GM10847 (cell line): ENCODE data around the gene RFX8.

Experiments used
- POLR2A ChIP-seq: IDR thresholded peaks from 2 replicates; pipeline ENCODE4 v1.6.1; 2011; ENCODE audit not compliant: insufficient read length; ENCODE audit errors: extremely low read depth

The RFX8 gene

DNA sequence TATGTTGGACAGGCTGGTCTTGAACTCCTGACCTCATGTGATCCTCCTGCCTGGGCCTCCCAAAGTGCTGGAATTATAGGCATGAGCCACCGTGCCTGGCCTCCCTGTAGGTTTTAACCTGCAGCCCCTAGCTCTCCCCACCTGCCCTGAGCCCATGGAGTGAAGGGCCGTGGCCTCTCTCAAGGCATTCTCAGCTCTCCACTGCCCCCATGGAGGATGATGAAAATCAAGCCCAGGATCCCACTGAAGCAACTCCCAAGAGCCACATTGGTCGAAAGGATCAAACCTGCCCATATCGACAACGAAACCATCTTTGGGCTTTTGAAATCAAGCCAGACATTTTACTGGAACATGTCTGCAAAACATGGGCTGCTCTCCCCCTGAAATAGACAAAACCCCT lies 65.2 kb downstream of the RFX8 start:
- TF ChIP-seq POLR2A: no peak

DNA sequence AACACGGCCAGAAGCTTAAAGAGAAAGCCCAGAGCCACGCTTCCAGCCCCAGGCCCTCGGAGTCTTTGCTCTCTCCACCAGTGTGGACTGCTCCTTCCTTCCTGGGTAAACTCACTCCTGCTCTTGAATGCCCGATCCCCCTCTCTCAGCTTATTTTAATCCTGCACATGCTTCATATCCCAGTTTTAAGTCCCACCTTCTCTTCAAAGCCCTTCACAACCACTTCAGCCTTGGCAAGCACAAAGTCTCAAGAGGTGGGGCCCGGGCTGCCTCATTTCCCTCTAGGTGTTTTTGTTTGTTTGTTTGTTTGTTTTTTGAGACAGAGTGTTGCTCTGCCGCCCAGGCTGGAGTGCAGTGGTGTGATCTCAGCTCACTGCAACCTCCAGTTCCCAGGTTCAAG lies 66.0 kb downstream of the RFX8 start:
- no peak for TF ChIP-seq POLR2A

DNA sequence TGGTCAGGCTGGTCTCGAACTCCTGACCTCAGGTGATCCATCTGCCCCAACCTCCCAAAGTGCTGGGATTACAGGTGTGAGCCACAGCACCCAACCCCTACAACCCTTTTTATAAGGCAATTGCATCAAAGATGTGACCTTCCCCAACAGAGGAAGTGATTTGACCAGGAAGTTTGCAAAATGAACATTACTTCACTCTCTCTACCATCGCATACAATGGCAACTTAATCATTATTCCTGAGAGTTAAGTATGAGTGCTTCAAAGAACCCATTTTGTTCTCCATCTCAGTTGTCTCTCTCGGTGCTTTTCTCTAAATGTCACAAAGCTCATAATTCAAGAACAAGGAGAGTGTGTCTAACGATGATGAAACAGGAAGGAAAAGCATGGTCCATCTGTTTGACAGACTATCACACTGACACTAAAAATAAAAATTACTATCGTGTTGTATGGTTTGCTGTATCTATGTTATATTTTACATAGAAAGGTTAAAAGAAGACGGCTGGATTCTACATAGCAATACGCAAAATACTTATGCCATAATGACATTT lies 69.5 kb downstream of the RFX8 start:
- TF ChIP-seq POLR2A: no peak

DNA sequence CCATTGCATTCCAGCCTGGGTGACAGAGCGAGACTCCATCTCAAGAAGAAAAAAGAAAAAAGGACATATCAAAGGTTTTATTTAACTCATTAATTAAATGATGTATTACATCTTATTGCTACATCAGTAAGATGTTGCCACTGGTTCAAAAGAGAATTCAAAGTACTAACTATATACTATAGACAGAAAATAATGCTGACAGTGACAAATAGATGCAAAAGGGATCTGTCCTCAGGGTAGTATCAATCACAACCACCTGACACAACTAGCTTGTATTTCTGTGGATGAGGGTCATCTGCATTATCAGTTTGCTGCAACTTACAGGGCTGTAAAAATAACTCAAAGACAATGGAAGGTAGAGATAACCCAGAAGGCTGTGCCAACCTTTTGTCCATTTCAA lies 71.2 kb downstream of the RFX8 start:
- TF ChIP-seq POLR2A: no peak

DNA sequence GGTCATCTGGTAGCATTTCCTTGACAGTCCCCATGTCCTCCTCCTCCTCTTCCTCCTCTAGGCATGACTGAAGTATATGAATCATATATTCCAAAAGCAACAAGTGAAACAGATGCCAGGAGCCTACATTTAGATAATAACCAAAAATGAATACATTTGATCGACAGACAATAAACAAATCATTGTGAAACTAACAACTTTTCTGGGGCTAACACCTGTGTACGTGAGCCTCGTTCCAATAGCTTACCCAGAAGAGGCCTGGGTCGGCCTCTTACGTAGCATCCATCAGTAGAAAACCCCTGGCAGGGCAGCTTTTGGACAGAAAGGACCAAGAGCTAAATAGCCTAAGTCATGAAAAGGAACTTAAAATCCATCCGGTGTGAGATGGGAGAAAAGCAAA lies 72.3 kb downstream of the RFX8 start:
- TF ChIP-seq POLR2A: no peak

DNA sequence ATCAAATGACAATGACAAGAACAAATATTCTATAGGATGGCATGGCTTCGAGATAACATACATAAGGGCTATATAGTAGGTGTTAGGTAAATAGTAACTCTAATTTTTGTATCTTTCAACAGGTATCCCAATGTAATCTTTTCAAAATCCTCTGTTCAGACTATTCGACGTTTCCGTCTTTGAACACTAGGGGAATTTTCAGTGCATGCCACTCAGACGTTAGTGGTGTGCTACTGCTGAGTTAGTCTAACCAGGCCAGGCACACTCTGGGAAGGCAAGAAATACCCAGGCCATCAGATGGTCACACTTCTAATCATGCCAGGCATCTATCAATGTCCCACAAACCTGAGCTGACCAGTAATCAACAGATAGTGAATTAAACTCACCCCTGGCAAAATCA lies 73.0 kb downstream of the RFX8 start:
- TF ChIP-seq POLR2A: no peak

DNA sequence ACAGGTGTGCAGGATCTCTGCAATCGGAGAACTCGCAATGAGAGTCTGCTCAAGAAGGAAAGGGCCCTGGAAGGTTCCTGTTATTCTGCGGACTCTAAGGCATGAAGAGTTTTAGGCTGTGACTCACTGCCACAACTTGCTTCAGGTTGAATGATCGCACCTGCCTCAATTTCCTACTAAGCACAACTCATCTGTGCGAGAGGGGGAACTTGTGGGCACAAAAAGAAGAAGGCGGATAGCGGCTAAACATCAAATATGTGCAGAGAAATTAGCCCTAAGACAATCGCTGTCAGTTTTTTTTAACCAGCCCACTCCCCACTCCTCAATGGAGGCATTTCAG lies 73.6 kb downstream of the RFX8 start:
- no peak for TF ChIP-seq POLR2A

DNA sequence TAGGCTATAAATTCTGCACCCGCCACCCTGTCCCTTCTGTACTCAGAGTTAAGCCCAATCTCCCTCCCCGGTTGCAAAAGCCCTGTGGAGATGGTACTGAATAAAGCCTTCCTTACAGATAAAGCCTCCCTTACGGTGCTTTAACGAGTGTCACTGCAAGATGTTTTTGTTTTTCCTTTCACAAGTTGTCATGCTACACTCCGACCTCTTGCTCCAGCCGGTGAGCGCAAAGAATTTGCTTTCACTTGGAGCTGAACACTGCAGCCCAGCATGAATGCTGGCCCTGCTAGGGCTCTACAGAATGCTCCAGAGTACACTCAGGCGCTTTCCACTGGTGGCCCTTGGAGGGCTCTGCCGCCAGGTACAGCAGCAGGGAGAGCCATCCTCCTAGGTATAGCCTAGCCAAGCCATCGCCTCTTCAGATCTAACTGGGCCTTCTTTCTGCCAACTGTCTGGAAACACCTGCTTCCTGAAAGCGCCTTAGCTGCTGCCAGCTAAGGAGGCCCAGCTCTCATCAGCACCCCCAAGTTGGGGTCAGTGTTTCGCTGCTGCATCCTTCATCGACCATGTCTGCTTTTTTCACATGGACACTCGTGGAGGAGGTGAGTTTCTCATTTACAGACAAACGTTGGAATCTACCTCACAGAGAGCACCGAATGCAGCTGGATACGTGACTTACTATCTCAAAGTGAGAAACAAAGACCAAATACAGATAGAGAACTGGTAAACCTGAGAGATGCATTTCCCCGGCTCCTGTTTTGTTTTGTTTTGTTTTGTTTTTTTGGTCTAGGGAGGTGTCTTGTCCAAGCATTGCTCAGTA lies 74.2 kb downstream of the RFX8 start:
- no peak for TF ChIP-seq POLR2A

DNA sequence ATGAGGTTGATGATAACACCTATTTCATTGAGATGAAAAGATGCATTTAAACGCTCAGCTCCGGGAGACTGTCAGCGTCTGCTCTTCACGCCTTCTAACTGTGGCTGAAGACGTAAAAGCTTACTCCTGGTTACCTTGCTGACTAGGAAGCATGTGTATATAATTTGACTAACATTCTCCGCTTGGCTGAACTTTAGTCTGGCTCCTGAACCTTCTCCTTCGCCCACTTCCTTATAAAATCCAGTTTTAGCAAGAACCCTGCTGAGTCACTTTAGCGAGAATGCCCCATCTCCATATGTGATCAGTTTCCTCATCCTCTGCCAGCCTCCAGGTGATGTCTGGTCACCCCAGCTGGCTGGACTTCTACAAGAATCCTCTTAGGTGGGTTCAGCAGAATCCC lies 74.9 kb downstream of the RFX8 start:
- TF ChIP-seq POLR2A: no peak

DNA sequence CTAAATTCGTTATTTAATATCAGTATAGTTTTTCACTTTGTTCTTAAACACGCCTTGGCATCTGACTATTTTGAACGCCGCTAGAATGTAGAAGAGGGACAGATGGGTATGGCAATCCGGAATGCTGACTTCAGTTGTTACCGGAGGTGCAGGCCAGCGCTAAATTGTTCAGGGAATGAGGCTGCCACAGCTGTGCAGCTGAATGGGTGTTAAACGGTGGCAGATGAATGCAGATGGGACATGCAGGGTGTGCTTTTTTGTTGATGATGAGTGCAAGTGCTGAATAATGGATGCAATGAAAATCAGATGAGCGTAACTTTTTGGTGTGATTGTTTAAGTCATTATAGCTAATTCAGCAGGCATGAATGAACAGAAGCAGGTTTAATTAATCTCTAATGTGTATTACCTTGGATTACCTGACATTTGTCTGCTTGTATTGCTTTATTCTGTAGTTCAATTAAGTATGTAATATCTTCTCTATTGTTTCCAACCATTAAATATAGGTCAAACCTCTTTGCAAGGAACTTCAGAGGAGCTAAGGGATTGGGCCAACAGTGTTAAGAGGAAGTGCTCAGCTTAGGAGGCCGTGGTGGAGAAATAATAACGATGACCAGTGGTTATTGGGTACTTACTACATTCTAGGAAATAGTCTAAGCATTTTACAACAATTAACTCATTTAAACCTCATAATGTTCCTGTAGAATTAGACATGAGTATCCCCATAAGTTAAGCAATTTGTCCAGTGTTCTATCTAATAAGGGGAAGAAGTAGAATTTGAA lies 75.7 kb downstream of the RFX8 start:
- TF ChIP-seq POLR2A: no peak

DNA sequence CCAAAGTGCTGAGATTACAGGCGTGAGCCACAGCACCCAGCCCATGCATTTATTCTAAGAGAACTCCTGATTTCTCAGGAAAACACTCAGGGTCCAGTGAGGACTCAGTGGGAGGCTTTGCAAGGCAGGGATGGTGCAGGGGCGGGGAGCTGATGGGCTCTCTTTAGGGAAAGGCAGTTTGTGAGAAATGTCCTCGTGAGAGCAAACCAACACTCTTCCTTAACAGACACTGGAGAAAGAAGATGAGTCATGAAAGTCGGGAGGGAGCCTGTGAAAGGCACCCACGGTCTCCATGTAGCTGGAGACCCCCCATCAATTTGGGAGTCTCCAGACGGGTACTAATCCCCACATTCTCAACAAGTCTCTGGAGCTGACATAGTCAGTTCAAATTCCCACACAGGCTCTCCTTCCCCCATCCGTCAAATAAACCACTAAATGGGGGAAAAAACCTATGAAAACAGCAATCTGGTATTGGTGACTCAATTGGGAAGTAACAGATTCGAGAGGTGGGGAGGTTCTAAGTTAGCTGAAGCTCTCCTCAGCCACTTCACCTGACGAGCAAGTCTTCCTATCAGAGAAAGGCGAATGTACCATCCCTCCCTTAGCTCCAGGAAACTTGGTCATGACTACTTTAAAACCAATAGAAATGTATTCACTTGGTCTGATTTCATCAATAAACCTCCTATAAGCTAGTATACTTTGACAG lies 76.6 kb downstream of the RFX8 start:
- no peak for TF ChIP-seq POLR2A

DNA sequence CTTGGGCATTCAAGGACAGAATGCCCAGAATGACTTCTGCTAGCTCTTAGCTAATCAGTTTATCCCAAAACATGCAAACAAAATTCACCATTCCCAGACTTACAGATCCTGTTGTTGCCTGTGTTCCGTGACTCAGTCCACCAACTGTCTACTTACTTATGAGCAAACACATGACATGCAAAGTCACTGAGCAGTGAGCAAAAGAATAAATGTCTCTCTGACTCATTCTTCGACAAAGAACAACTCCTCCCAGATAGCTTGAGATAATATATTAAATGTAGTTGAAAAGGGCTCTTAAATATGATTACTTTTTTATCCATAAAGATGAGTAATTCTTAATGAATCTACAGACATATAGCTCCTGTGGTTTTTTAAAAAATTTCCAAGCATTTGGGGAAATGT lies 78.6 kb downstream of the RFX8 start:
- no peak for TF ChIP-seq POLR2A

DNA sequence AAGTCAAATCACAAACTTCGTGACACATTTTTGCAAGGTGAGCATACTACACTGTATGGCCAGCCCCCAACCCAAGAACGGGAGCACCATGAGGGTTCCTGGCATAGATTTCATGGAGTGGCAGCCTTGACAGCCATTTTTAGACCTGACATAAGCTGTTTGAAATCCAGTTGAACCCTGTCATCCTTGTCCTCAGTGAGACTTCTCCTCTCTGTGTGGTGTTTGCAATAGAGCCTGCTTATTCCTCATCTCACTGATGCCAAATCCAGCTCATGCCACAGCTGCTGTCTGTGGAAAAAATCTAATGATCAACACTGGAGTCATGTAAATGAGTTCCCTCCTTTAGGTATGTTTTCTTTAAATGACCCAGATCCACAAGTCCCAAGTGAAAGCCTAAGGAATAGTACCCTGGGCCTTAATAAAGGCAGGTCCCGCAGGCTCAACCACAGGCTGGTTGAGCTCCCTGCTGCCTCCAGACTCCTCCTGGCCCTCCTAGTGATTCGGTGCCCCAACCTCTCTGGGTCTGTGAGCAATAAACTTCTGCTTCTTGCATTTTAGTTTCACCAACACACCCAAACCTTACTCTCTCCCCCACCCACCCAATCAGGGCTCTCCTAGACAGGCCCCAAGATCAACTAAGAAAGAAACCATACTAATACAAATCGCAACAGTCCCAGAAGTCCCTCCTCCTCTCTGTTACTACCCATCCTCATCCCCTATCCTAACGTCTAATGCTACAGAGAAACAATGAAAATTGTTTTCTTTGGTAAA lies 79.2 kb downstream of the RFX8 start:
- no peak for TF ChIP-seq POLR2A

DNA sequence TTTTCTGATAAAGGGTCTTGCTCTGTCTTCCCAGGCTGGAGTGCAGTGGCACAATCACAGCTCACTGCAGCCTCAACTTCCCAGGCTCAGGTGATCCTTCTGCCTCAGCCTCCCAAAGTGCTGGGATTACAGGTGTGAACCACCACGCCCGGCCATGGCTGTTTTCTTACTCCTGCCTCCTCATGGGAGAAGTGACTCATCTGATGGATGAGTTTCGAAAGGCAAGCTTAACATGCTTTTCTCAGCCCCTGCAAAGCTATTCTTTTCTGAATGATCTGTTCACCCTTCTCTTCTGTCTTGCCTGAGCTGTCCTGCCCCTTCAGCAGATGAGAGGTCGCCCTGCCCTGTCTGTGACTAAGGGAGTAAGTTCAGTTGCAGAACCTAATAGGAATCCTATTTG lies 86.7 kb downstream of the RFX8 start:
- no peak for TF ChIP-seq POLR2A
